Measurements from ENCODE around the gene COL19A1. TPM values are rescaled to one million over a fixed set of nuclear protein-coding genes. Genes with fewer than 3 reads are reported as not detected.

Gene COL19A1
- total and polyA plus RNA-seq, 2 donors from 2014 or later, result 0.60 to 1.1 TPM

- intact Hi-C loops (cut with DNase I), result no loop called here
- H3K4me3 ChIP-seq (ENCODE audit: low read length in 3 of 3), result no peak overlapping the region
- no peak for TF ChIP-seq CTCF (IDR thresholded peaks at IDR 0.05; ENCODE audit: borderline replicate concordance, extremely low read depth, insufficient read depth)
- H3K27me3 ChIP-seq (ENCODE audit: control insufficient read depth, insufficient read depth, low read length), result no peaks in the 10 kb centered on the region
- no peaks in the 10 kb centered on the region for H3K9me3 ChIP-seq (ENCODE audit: control insufficient read depth in 2 of 3, insufficient read depth in 1 of 3, low read length in 3 of 3)
- no peaks in the 10 kb centered on the region for H3K4me1 ChIP-seq (ENCODE audit: control insufficient read depth in 2 of 3, insufficient read depth in 2 of 3, low read depth in 1 of 3, low read length in 3 of 3)
- DNase-seq, result no peak
- H3K36me3 ChIP-seq (ENCODE audit: control insufficient read depth in 2 of 3, insufficient read depth in 3 of 3, low read length in 3 of 3), result no peaks in the 10 kb centered on the region
- FAIRE-seq, result no peak
- H3K27ac ChIP-seq (ENCODE audit: low read depth in 2 of 2, low read length in 2 of 2), result no peak overlapping the region
- H3K9ac ChIP-seq (ENCODE audit: low read length in 3 of 3), result no peak overlapping the region
Measured at GRCh38 chr6:69901361-69901760, 35.0 kb downstream of the COL19A1 start.

- H3K27ac ChIP-seq (ENCODE audit: low read depth in 2 of 2, low read length in 2 of 2), result no peak overlapping the region
- intact Hi-C loops (cut with DNase I), result no loop called here
- FAIRE-seq (no peak), DNase-seq (no peak)
- H3K9ac ChIP-seq (ENCODE audit: low read length in 3 of 3), result no peak overlapping the region
- no peaks in the 10 kb centered on the region for H3K4me1 ChIP-seq (ENCODE audit: control insufficient read depth in 2 of 3, insufficient read depth in 2 of 3, low read depth in 1 of 3, low read length in 3 of 3)
- no peak overlapping the region for H3K4me3 ChIP-seq (ENCODE audit: low read length in 3 of 3)
- H3K36me3 ChIP-seq (ENCODE audit: control insufficient read depth in 2 of 3, insufficient read depth in 3 of 3, low read length in 3 of 3), result no peaks in the 10 kb centered on the region
- no peaks in the 10 kb centered on the region for H3K27me3 ChIP-seq (ENCODE audit: control insufficient read depth, insufficient read depth, low read length)
- TF ChIP-seq CTCF (IDR thresholded peaks at IDR 0.05; ENCODE audit: borderline replicate concordance, extremely low read depth, insufficient read depth), result no peak
- no peaks in the 10 kb centered on the region for H3K9me3 ChIP-seq (ENCODE audit: control insufficient read depth in 2 of 3, insufficient read depth in 1 of 3, low read length in 3 of 3)
Measured at GRCh38 chr6:69907981-69908498, 41.7 kb downstream of the COL19A1 start.

- Histone ChIP-seq H3K36me3 (ENCODE audit: control insufficient read depth in 2 of 3, insufficient read depth in 3 of 3, low read length in 3 of 3) (no peaks in the 10 kb centered on the region), H3K27ac (ENCODE audit: low read depth in 2 of 2, low read length in 2 of 2) (no peak overlapping the region), H3K4me3 (ENCODE audit: low read length in 3 of 3) (no peak overlapping the region), H3K4me1 (ENCODE audit: control insufficient read depth in 2 of 3, insufficient read depth in 2 of 3, low read depth in 1 of 3, low read length in 3 of 3) (no peaks in the 10 kb centered on the region), H3K27me3 (ENCODE audit: control insufficient read depth, insufficient read depth, low read length) (no peaks in the 10 kb centered on the region), H3K9me3 (ENCODE audit: control insufficient read depth in 2 of 3, insufficient read depth in 1 of 3, low read length in 3 of 3) (no peaks in the 10 kb centered on the region), H3K9ac (ENCODE audit: low read length in 3 of 3) (no peak overlapping the region)
- TF ChIP-seq CTCF (IDR thresholded peaks at IDR 0.05; ENCODE audit: borderline replicate concordance, extremely low read depth, insufficient read depth), result no peak
- intact Hi-C loops (cut with DNase I), result no loop called here
- DNase-seq (no peak), FAIRE-seq (no peak)
Measured at GRCh38 chr6:69913361-69913760, 47.0 kb downstream of the COL19A1 start.

GRCh38 chr6:69914015-69914485, 47.7 kb downstream of the COL19A1 start:
- DNase-seq, result no peak
- H3K9ac ChIP-seq (ENCODE audit: low read length in 3 of 3), result no peak overlapping the region
- no peak overlapping the region for H3K4me3 ChIP-seq (ENCODE audit: low read length in 3 of 3)
- no peaks in the 10 kb centered on the region for H3K36me3 ChIP-seq (ENCODE audit: control insufficient read depth in 2 of 3, insufficient read depth in 3 of 3, low read length in 3 of 3)
- H3K27ac ChIP-seq (ENCODE audit: low read depth in 2 of 2, low read length in 2 of 2), result no peak overlapping the region
- intact Hi-C loops (cut with DNase I), result no loop called here
- H3K27me3 ChIP-seq (ENCODE audit: control insufficient read depth, insufficient read depth, low read length), result no peaks in the 10 kb centered on the region
- no peak for TF ChIP-seq CTCF (IDR thresholded peaks at IDR 0.05; ENCODE audit: borderline replicate concordance, extremely low read depth, insufficient read depth)
- H3K4me1 ChIP-seq (ENCODE audit: control insufficient read depth in 2 of 3, insufficient read depth in 2 of 3, low read depth in 1 of 3, low read length in 3 of 3), result no peaks in the 10 kb centered on the region
- no peak for FAIRE-seq
- H3K9me3 ChIP-seq (ENCODE audit: control insufficient read depth in 2 of 3, insufficient read depth in 1 of 3, low read length in 3 of 3), result no peaks in the 10 kb centered on the region
